Right renal pelvis (tissue), 4 donors: ENCODE results near the gene FRMD8. TPM values are rescaled to one million over a fixed set of nuclear protein-coding genes. Genes with fewer than 3 reads are reported as not detected.

Source experiments
- DNase-seq, 4 donors: peaks; one replicate each; pipeline ENCODE4 v3.0.0-alpha.2; 2013; ENCODE audit warnings: low read depth in 4 of 4, low spot score in 3 of 4, missing footprints in 1 of 4
- polyA plus RNA-seq, 4 donors: library from polyadenylated mRNA; unstranded; fragments of 120-200 nt; gene quantifications; one replicate each; pipeline ENCODE4 v1.2.1, GENCODE V29; 2013; ENCODE audit not compliant: insufficient read length in 4 of 4

The FRMD8 gene, protein sequence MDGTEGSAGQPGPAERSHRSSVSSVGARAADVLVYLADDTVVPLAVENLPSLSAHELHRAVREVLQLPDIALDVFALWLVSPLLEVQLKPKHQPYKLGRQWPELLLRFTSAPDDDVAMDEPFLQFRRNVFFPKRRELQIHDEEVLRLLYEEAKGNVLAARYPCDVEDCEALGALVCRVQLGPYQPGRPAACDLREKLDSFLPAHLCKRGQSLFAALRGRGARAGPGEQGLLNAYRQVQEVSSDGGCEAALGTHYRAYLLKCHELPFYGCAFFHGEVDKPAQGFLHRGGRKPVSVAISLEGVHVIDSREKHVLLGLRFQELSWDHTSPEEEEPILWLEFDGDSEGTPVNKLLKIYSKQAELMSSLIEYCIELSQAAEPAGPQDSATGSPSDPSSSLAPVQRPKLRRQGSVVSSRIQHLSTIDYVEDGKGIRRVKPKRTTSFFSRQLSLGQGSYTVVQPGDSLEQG
- polyA plus RNA-seq = 10 to 100 TPM; 17.4 to 25.0 (median 18.7) TPM

DNA sequence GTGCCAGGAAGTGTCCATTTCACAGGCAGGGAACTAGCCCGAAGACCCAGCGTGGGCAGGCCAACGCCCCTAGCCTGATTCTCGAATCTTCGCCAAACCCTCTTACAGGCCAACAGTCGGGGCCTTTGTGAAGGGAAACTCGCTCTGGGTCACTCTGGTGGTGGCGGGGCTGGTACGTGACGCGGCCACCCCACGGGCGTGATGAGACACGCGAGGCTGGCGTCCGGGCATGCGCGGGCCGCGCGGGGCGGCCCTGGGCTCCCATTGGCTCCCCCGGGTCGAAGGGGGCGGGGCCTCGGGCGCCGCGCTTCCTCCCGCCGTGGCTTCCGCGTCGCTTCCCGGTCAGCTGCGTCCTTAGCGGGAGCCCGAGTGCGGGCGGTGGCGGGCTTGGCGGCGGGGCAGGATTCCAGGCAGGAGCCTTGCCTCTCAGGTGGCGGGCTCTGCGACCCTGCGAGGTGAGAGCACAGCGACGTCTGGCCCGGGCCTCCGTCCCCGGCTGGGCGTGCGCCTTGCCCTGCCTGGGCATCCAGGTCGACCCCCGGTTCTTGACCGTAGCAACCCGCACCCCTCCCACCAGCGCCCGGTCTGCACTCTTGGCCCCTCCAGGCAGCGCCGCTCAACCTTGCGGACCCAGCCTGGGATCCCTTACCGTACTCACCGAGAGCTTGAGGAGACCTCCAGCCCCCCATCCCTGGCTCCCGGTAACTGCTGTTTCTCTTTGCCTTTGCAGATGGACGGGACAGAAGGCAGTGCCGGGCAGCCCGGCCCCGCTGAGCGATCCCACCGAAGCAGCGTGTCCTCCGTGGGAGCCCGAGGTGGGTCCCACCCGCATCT, at the start of gene FRMD8:
Gene FRMD8 (plus strand): TSS at position 331 of the 834 bp plus-strand sequence. CDS start 400 bp downstream, at position 731.
- DNase-seq = peak; percentile 63 to 77 (median 71)

DNA sequence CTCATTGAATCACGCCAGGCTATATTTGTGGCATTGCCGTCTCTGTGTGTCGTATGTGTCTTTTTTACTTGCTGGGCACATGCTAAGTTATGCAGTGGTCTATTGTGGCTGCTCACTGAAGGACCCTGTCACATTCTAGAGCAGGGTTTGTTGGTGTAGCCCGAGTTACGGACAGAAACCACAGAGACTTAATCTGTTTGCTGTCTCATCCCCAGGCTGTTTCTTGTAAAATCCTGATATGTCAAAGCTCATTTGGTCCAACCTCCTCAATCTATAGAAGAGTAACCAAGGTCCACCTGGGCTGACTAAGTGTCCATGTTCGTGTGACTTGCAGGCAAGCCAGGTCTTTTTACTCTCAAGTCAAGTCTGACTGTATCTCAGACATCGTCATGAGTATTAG, 47.8 kb upstream of the FRMD8 start:
- no peak for DNase-seq

DNA sequence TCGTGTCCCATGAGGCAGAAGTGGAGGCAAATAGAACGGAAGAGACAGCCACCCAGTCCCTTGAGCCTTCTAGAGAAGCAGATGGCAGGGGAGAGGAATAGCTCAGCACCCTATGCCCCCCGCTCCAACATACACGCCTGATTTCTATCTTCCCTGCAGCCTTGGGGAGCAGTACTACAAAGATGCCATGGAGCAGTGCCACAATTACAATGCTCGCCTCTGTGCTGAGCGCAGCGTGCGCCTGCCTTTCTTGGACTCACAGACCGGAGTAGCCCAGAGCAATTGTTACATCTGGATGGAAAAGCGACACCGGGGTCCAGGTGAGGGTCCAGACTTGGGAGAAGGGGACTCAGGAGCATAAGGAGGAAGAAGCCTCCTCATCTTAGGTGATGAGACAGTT, 46.2 kb upstream of the FRMD8 start:
- no peak for DNase-seq

DNA sequence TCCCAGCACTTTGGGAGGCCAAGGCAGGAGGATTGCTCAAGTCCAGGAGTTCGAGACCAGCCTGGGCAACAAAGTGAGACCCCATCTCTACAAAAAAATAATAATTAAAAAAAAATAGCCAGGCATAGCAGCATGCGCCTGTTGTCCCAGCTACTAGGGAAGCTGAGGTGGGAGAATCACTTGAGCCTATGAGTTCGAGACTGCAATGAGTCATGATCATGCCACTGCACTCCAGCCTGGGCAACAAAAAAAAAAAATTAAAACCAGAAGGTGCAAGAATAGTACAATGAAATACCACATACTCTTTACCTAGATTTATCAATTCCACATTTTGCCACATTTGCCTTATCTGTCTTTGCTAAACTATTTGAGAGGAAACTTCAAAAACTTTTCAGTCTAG, 44.6 kb upstream of the FRMD8 start:
- no peak for DNase-seq

DNA sequence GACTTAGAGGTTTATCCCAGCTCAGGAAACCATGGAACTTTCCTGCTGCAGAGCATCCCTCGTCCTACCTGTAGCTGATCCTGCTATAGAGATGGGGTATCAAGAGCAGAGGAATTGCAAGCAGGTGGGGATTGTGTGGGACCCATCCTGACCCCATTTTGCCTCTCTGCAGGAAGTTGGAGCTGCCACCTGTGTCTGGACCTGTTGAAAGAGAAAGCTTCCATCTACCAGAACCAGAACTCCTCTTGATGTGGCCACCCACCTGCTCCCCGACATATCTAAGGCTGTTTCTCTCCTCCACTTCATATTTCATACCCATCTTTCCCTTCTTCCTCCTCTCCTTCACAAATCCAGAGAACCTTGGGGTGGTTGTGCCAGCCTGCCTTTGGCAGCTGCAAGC, 34.9 kb upstream of the FRMD8 start:
- no peak for DNase-seq

DNA sequence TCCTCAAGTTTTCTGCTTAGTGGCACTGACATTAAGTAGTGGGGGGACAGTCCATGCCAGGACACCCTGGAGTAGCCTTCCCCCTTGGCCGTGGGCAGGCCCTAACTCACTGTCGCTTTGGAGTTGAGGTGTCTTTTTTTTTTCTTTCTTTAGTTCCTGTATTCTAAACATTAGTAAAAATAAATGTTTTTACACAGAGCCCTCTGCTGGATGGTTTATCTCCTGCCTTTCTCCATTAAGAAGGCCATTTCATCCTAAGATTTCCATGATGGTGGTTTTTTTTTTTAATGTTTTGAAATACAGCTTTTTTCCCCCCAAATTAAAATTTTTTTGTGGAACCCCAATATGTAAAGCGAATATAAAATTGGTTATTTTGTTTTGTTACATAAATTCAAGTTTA, 33.7 kb upstream of the FRMD8 start:
- DNase-seq = no peak

DNA sequence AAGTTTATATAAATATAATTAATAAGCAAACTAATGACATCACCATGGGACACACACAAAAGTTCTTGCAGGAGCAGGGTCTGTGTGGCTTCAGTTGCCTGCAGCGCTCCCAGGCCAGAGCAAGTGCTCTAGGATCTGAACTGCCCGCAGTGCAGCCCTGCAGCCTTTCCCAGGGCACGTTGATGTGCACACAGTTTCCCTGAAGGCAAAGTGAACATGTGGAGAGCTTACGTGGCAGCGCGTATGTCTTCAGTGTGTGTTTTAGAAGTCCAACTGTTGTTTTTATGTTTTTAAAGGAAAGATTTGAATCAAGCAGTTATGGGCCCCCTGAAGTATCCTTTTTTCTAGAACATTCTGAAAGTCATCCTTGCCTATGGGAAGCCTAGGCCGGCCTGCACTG, 33.1 kb upstream of the FRMD8 start:
- no peak for DNase-seq

DNA sequence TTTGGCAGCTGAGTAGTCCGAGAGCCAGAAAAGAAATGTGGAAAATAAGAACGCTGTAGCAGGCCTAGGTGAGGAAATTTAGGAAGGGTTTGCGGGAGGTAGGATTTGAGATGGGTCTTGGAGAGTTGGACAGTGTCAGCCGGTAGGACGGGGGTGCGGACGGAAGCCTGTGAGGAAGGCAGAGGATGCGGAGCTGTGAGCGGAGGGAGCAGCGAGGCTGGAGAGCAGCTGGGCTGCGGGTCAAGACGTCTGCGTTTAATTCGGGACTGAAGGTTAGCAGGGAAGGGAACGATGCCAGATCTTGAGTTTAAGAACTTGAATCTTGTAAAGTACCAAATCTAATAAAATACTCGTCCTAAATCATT, 32.6 kb upstream of the FRMD8 start:
- no peak for DNase-seq

DNA sequence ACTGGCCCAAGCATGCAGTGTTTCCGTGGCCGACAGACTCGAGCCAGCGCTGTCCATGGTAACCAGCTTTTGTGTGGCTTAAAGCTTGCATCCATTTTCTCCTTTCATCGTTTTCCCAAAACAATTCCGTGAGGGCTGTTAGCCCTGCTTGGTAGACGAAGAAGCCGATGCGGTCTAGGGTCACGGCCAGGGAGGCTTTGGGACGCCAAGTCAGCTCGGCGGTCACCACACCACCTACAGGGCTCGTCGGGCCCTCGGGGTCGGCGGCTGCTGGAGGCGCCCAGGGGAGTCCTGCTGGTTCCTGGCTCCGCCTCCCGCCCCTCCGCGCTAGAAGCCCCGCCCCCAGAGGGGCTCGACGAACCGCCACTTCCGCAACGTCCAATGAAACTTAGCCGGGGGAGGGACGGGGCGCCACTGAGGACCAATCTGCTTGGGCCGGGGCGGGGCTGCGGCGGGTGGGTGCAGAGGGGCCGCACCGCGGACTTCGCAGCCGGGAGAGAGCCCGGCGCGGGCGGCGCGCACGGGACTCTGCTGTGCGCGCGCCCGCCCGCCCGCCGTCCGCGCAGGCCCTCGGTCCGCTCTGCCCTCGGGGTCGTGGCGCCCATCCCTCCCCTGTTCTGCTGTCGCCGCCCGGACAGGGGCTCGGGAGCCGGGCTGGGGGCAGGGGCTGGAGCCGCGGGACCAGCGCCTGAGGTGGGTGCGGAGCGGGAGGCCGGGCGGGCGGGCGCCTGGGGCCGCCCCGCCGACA, 32.0 kb upstream of the FRMD8 start, which contains the start of gene TIGD3:
Gene TIGD3 (plus strand): TSS at position 487 of the 748 bp plus-strand sequence. CDS start 1,058 bp downstream, outside the sequence.
- DNase-seq = peak; percentile 94 to 95 (median 94)

DNA sequence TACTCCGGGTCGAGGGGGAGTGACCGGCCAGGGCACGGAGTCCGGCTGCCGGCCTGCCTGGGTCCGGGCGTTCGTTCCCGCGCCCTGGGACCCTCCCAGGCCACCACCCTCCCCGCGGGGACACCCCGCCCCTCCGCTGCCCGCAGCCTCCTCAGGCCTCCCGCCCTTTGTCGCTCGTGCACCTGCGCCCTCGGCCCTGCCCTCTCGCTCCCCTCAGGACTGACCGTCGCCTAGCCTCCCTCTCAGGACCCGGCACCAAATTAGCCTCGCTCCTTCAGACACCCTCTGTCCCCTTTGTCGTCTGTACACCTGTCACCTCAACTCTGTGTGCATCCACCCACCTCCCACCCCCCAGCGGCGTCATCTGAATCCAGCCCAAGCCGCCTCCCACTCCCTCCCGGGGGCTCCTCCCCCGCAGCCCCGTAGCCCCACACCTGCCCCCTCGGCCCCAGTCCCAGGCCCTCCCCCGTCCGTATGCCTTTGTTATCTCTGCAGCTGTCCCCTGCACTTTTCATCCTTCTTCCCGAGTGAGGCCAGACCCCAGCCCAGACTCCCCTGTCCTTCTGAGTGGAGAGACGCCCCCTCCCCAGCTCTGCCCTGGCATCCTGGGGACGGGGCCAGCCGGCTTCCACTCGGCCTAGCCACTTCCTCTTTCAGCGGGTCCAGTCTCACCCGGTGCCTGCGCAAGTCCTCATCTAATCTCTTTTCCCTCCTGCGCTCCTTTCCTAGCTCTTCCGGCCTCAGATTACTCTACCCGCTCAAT, 31.2 kb upstream of the FRMD8 start:
- no peak for DNase-seq

DNA sequence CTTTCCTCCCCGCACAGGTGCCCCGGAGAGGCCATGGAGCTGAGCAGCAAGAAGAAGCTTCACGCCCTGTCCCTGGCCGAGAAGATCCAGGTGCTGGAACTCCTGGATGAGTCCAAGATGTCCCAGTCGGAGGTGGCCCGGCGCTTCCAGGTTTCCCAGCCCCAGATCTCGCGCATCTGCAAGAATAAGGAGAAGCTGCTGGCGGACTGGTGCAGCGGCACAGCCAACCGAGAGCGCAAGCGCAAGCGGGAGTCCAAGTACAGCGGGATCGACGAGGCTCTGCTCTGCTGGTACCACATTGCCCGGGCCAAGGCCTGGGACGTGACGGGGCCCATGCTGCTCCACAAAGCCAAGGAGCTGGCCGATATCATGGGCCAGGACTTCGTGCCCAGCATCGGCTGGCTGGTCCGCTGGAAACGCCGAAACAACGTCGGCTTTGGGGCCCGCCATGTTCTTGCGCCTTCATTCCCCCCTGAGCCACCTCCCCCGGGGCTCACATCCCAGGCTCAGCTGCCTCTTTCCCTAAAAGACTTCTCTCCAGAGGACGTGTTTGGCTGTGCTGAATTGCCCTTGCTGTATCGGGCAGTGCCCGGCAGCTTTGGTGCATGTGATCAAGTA, 30.6 kb upstream of the FRMD8 start:
- DNase-seq = no peak

DNA sequence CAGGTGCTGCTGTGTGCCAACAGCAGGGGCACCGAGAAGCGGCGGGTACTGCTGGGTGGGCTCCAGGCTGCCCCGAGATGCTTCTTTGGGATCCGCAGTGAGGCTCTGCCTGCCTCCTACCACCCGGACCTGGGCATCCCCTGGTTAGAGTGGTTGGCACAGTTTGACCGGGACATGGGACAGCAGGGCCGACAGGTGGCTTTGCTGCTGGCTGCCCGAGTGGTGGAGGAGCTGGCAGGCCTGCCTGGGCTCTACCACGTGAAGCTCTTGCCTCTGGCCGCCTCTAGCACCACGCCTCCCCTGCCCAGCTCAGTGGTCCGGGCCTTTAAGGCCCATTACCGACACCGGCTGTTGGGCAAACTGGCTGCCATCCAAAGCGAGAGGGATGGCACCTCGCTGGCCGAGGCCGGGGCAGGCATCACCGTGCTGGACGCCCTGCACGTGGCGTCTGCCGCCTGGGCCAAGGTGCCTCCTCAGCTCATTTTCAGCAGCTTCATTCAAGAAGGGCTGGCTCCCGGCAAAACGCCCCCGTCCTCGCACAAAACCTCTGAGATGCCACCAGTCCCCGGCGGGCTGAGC, 30.0 kb upstream of the FRMD8 start:
- no peak for DNase-seq

DNA sequence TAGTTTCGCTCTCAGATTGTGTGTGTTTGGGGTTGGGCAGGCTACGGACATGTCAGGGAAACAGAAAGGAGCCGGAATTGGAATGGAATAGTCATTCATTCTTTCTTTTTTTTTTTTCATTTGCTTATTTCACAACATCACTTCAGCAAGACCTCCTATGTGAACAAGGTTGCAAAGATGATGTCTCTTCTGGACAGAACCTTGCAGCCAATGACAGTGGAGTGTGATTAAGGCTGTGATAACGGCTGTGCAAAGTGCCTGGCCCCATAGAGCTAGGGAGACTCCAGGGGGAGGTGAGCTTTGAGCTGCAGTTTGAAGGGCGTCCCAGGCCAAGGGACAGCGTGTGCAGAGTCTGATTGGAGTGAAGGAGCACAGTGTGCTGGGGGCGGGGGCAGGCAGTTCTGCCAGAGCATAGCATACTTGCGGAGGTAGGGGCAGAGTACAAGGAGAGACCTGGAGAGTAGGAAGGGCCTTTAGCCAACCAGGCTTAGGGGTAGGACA, 28.5 kb upstream of the FRMD8 start:
- DNase-seq = no peak

DNA sequence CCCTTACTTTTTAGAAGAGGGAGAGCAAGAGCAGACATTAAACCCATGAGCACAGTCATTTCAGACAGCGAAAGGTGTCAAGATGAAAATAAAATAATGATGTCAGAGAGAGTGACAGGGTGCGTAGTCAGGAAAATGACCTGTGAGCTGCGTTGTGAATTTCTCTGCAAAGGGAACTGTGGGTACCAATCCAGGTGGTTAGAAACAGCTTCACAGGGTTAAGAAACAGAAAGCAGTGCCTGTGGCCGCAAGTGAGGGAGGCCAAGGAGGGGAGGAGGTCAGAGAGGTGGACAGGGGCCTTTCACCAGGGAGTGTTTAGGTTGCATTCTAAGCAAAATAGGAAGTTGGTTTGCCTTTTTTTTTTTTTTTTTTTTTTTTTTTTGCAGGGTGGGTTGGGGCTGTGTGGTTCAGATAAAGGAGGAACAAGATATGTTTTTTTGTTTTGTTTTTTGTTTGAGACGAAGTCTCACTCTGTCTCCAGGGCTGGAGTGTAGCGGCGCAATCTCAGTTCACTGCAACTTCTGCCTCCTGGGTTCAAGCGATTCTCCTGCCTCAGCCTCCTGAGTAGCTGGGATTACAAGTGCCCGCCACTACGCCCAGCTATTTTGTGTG, 24.0 kb upstream of the FRMD8 start:
- no peak for DNase-seq

DNA sequence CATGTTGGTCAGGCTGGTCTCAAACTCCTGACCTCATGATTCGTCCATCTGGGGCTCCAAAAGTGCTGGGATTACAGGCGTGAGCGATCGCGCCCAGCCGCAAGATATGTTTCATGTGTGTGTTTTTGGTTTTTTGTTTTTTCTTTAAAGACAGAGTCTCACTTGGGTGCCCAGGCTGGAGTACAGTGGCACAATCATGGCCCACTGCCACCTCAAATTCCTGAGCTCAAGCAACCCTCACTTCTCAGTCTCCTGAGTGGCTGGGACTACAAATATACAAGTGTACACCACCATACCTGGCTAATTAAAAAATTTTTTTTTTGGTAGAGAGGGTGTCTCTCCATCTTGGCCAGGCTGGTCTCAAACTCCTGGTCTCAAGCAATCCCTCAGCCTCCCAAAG, 23.5 kb upstream of the FRMD8 start:
- no peak for DNase-seq

DNA sequence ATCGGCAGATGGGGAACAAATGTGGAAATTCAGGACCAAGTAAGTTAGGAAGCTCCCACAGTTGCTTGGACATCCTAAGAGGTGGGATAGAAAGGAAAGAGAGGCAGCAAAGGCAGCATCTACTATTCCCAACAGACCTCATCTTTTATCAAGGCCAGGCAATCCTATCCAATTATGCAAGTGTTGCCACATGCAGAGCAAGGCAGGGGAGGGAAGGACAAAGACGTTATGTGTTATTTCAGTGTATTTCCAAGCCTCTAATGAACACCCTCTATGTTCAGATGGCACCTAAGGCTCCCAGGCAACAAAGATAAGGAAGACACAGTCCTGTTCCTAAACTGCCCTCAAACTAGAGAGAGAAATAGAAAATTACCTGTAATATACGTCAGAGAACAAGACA, 22.7 kb upstream of the FRMD8 start:
- DNase-seq = no peak

DNA sequence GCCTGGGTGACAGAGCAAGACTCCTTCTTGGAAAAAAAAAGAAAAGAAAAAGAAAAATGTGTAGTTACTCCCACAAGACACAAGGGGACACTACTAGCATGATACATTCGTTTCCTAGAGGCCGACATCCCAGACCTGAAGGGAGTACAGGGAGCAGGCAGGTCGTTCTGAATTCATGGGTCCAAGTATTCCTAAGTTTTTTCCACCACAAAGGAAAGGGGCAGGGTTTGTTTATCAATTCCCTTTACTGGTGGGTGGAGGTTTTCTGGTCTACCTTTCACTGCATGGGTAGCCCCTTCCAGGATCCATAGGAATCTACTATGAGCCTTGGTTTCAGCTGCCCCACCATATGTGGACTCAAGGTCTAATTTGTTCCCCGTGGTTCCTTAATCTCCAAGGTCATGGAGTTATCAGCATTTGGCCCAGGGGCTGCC, 20.1 kb upstream of the FRMD8 start:
- no peak for DNase-seq

DNA sequence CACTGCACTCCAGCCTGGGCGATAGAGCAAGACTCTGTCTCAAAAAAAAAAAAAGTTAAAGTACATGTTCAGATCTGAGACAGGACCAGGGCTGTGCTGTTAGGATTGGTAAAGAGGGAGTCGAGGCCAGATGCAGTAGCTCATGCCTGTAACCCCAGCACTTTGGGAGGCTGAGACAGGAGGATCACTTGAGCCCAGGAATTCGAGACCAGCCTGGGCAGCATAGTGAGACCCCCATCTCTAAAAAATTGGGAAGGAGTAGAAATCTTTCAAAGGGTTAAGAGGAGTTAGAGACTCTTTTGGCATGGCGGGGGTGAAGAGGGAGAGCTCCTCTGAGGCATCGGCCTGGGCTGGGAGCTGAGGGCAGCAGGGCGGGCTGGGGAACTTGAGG, 15.8 kb upstream of the FRMD8 start:
- DNase-seq = no peak
